WI38 (cell line): ENCODE results near the gene ATP5PB.

Experiments
- H3K4me3 ChIP-seq: 2 replicates; pipeline ENCODE4 v1.5.1; 2011; ENCODE audit warnings: low read depth, mild to moderate bottlenecking, control low read depth, low read length
- CTCF ChIP-seq: IDR thresholded peaks from 2 replicates; pipeline ENCODE4 v1.5.1; 2012; ENCODE audit warnings: low read depth, mild to moderate bottlenecking, control low read depth, low read length

Gene ATP5PB

GRCh38 chr1:111505641-111506119 lies 56.4 kb downstream of the ATP5PB start:
- TF ChIP-seq CTCF = no peak
- no peak overlapping the region for H3K4me3 ChIP-seq

GRCh38 chr1:111506561-111506960 lies 57.3 kb downstream of the ATP5PB start:
- TF ChIP-seq CTCF = no peak
- H3K4me3 ChIP-seq = no peak overlapping the region

GRCh38 chr1:111507411-111508201 lies 58.3 kb downstream of the ATP5PB start:
- H3K4me3 ChIP-seq = peak overlapping the region; percentile 3
- no peak for TF ChIP-seq CTCF

GRCh38 chr1:111509997-111510375 lies 60.7 kb downstream of the ATP5PB start:
- no peak overlapping the region for H3K4me3 ChIP-seq
- no peak for TF ChIP-seq CTCF

- no peak for TF ChIP-seq CTCF
- no peak overlapping the region for H3K4me3 ChIP-seq
Observed at GRCh38 chr1:111511370-111511769, 62.1 kb downstream of the ATP5PB start.
